ENCODE measurements around the gene HUNK.
A peak's percentile ranks its signal among the peaks of the same experiment; 100 is the strongest.

The HUNK gene

GRCh38 chr21:31952828-31953227 lies 80.0 kb downstream of the HUNK start:
- H3K9me3 Mint-ChIP-seq, result no peaks in the 10 kb centered on the region
- H3K27me3 Mint-ChIP-seq (ENCODE audit: low read depth), result no peaks in the 10 kb centered on the region
- H3K4me1 Mint-ChIP-seq, result peaks cover 25% of the 10 kb centered on the region
- H3K27ac Mint-ChIP-seq, result peak overlapping the region; percentile 4 to 28 (median 13)
- TF ChIP-seq CTCF (IDR thresholded peaks at IDR 0.05; ENCODE audit: unreplicated experiment in 3 of 3), result no peak
- peaks cover 84% of the 10 kb centered on the region for H3K36me3 Mint-ChIP-seq (ENCODE audit: low read depth)
- no peak overlapping the region for H3K4me3 Mint-ChIP-seq

DNA sequence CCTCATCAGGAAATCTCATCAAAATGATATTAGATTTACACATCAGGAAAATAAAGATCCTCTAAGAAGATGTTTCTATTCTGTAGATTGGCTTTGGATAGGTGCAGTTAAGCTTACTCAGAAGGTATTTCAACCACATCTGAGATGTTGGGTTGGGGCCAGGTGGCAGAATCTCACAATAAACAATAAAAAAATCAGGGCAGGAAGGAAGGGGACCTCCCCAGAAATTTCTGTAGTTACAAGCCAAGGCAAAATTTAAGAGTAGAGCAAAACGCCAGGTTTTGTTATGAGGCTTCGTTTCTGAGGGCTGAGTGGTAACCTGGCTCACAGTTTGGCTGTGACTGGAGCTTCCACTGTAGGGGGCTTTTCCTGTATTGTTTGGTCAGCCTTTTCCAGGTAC lies 84.8 kb downstream of the HUNK start:
- no peak for TF ChIP-seq CTCF (IDR thresholded peaks at IDR 0.05; ENCODE audit: unreplicated experiment in 3 of 3)
- Mint-ChIP-seq H3K27ac (no peak overlapping the region), H3K9me3 (peaks cover 6% of the 10 kb centered on the region), H3K36me3 (ENCODE audit: low read depth) (peaks cover 85% of the 10 kb centered on the region), H3K4me1 (peaks cover 7% of the 10 kb centered on the region), H3K4me3 (no peak overlapping the region), H3K27me3 (ENCODE audit: low read depth) (peaks cover 3% of the 10 kb centered on the region)

GRCh38 chr21:31959881-31960280 lies 87.1 kb downstream of the HUNK start:
- peaks cover 3% of the 10 kb centered on the region for H3K4me1 Mint-ChIP-seq
- no peak overlapping the region for H3K4me3 Mint-ChIP-seq
- peaks cover 6% of the 10 kb centered on the region for H3K9me3 Mint-ChIP-seq
- no peak overlapping the region for H3K27ac Mint-ChIP-seq
- peaks cover 87% of the 10 kb centered on the region for H3K36me3 Mint-ChIP-seq (ENCODE audit: low read depth)
- no peak for TF ChIP-seq CTCF (IDR thresholded peaks at IDR 0.05; ENCODE audit: unreplicated experiment in 3 of 3)
- H3K27me3 Mint-ChIP-seq (ENCODE audit: low read depth), result peaks cover 3% of the 10 kb centered on the region

- no peak for TF ChIP-seq CTCF (IDR thresholded peaks at IDR 0.05; ENCODE audit: unreplicated experiment in 3 of 3)
- Mint-ChIP-seq H3K9me3 (peaks cover 6% of the 10 kb centered on the region), H3K27me3 (ENCODE audit: low read depth) (peaks cover 3% of the 10 kb centered on the region), H3K36me3 (ENCODE audit: low read depth) (peaks cover 85% of the 10 kb centered on the region), H3K4me3 (no peak overlapping the region), H3K4me1 (peaks cover 3% of the 10 kb centered on the region), H3K27ac (no peak overlapping the region)
These were observed 88.2 kb downstream of the HUNK start for GRCh38 chr21:31961027-31961426.

- peaks cover 3% of the 10 kb centered on the region for H3K27me3 Mint-ChIP-seq (ENCODE audit: low read depth)
- H3K9me3 Mint-ChIP-seq, result peaks cover 6% of the 10 kb centered on the region
- no peak for TF ChIP-seq CTCF (IDR thresholded peaks at IDR 0.05; ENCODE audit: unreplicated experiment in 3 of 3)
- no peak overlapping the region for H3K27ac Mint-ChIP-seq
- no peak overlapping the region for H3K4me3 Mint-ChIP-seq
- H3K4me1 Mint-ChIP-seq, result peaks cover 3% of the 10 kb centered on the region
- peaks cover 85% of the 10 kb centered on the region for H3K36me3 Mint-ChIP-seq (ENCODE audit: low read depth)
These were observed 88.9 kb downstream of the HUNK start for GRCh38 chr21:31961704-31962103.

DNA sequence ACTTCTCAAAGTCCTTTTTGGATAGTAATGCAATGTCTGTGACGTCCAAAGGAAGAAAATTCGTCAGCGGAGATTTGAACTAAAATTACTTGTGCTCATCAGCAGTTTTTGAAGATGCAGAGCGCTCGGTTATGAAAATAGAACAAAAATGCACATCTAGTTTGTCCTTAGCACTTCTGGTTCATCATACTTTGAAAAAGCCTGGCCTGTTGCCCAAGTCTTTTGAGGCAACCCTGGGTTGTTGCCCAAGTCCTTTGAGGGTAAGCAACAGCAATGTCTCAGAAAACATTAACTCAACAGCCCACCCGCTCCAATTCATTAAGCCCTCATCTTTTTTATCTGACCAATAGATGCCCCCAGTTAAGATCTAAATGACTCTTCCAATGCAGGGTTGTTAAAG lies 91.9 kb downstream of the HUNK start:
- no peak overlapping the region for H3K4me3 Mint-ChIP-seq
- H3K27ac Mint-ChIP-seq, result no peak overlapping the region
- H3K27me3 Mint-ChIP-seq (ENCODE audit: low read depth), result no peaks in the 10 kb centered on the region
- H3K36me3 Mint-ChIP-seq (ENCODE audit: low read depth), result peaks cover 81% of the 10 kb centered on the region
- H3K9me3 Mint-ChIP-seq, result peaks cover 6% of the 10 kb centered on the region
- TF ChIP-seq CTCF (IDR thresholded peaks at IDR 0.05; ENCODE audit: unreplicated experiment in 3 of 3), result no peak
- no peaks in the 10 kb centered on the region for H3K4me1 Mint-ChIP-seq

All from nephron (organoid).